BLaER1 treated with 17β-estradiol and CSF1 and Interleukin-3, amounts not matched to agents 10 nM and 100 nM (cell line): ENCODE measurements around the gene MANBA.

Experiments
- H3K27ac ChIP-seq, 11 experiments: shearing (Covaris generic); formaldehyde crosslinking; 2 replicates each; pipeline ENCODE4 v1.8.1; 2022
- H3K27me3 ChIP-seq, 11 experiments: shearing (Covaris generic); formaldehyde crosslinking; 2 replicates each; pipeline ENCODE4 v1.8.1; 2022
- H3K36me3 ChIP-seq, 11 experiments: shearing (Covaris generic); formaldehyde crosslinking; 2 replicates each; pipeline ENCODE4 v1.8.1; 2022
- H3K4me1 ChIP-seq, 10 experiments: shearing (Covaris generic); formaldehyde crosslinking; 2 replicates each; pipeline ENCODE4 v1.8.1; 2022
- H3K4me2 ChIP-seq, 11 experiments: shearing (Covaris generic); formaldehyde crosslinking; 2 replicates each; pipeline ENCODE4 v1.8.1; 2022
- H3K4me3 ChIP-seq, 10 experiments: shearing (Covaris generic); formaldehyde crosslinking; 2 replicates each; pipeline ENCODE4 v1.8.1; 2022
- H3K9ac ChIP-seq, 11 experiments: shearing (Covaris generic); formaldehyde crosslinking; 2 replicates each; pipeline ENCODE4 v1.8.1; 2022
- H3K9me3 ChIP-seq, 11 experiments: shearing (Covaris generic); formaldehyde crosslinking; replicated peaks in 1 of 11; 2 replicates each; pipeline ENCODE4 v1.8.1; 2022
- H4K20me1 ChIP-seq, 11 experiments: shearing (Covaris generic); formaldehyde crosslinking; 2 replicates each; pipeline ENCODE4 v1.8.1; 2022
- Cebpa-rat ChIP-seq, 11 experiments: shearing (Covaris generic); IDR thresholded peaks; 2 replicates each; pipeline ENCODE4 v1.8.1; 2022

Gene MANBA

GRCh38 chr4:102687982-102688433 lies 72.8 kb downstream of the MANBA start:
- Histone ChIP-seq H4K20me1 (peaks cover 0 to 50% (median 0%) of the 10 kb centered on the region in 11 experiments; a peak in 5 of 22 replicates), H3K4me3 (no peak overlapping the region), H3K4me2 (peak overlapping the region in 5 of 11 experiments; percentile 40 to 75 (median 62); a peak in 9 of 22 replicates), H3K9me3 (no peaks in the 10 kb centered on the region), H3K36me3 (peaks cover 47 to 82% (median 60%) of the 10 kb centered on the region in 11 experiments), H3K9ac (peak overlapping the region in 1 of 11 experiments; percentile 13; a peak in 1 of 22 replicates), H3K4me1 (peaks cover 0 to 48% (median 13%) of the 10 kb centered on the region in 10 experiments; a peak in 11 of 20 replicates), H3K27me3 (no peaks in the 10 kb centered on the region), H3K27ac (peak overlapping the region in 4 of 11 experiments; percentile 31 to 69 (median 60); a peak in 7 of 22 replicates)
- no peak for TF ChIP-seq Cebpa-rat (IDR thresholded peaks at IDR 0.05)

DNA sequence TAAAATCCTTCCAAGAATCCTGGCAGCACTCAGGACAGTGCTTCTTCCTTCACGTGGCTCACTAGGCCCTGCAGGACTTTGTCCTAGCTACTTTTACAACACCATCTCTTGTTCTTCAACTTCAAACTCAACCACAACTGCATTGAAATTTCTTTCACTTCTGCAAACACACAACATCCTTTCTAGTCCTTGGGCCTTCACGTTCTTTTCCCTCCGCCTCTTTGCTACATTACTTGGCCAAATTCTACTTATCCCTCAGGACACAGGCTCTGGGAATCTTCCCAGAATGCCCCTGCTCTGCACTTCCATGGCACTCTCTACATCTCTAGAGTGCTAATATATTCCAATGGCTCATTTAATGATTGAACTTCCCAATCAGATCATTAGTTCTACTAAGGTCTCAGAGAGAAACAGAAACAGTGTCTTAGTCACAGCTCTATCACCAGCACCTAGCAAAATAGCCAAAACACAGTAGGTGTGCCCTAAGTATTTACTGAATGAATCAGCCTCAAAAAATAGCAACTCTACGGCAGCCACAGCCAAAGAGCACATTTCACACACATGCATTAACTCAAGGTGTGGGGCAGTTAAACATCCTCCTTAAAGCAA lies 73.3 kb downstream of the MANBA start:
- TF ChIP-seq Cebpa-rat (IDR thresholded peaks at IDR 0.05): no peak
- Histone ChIP-seq H3K9ac (peak overlapping the region in 1 of 11 experiments; percentile 13; a peak in 1 of 22 replicates), H3K27me3 (no peaks in the 10 kb centered on the region), H3K4me3 (no peak overlapping the region), H3K36me3 (peaks cover 51 to 82% (median 65%) of the 10 kb centered on the region in 11 experiments), H3K4me2 (peak overlapping the region in 5 of 11 experiments; percentile 40 to 75 (median 62); a peak in 9 of 22 replicates), H3K9me3 (no peaks in the 10 kb centered on the region), H3K27ac (peak overlapping the region in 4 of 11 experiments; percentile 31 to 69 (median 60); a peak in 8 of 22 replicates), H4K20me1 (peaks cover 0 to 49% (median 0%) of the 10 kb centered on the region in 11 experiments; a peak in 5 of 22 replicates), H3K4me1 (peaks cover 0 to 43% (median 13%) of the 10 kb centered on the region in 10 experiments; a peak in 11 of 20 replicates)

DNA sequence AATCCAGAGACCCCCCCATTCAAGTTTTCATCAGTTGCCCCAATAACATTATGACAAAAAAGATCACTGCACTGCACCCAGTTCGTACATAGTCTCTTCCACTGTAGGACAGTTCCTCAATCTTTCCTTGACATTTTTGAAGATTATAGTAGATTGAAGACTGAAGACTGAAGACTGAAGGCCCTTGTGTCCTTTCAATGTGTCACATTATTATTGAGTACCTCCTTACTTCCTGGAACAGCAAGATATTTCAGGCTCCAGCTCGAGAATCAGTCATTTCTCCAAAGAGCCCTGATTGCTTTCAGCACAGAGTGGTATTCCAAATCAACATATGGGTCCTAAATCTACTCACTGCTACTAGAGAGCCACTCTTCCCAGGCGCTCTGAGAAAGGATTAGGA lies 75.0 kb downstream of the MANBA start:
- H3K27me3 ChIP-seq: no peaks in the 10 kb centered on the region
- H3K27ac ChIP-seq: no peak overlapping the region
- no peaks in the 10 kb centered on the region for H3K9me3 ChIP-seq
- TF ChIP-seq Cebpa-rat (IDR thresholded peaks at IDR 0.05): no peak
- H3K4me2 ChIP-seq: no peak overlapping the region
- no peak overlapping the region for H3K4me3 ChIP-seq
- H3K36me3 ChIP-seq: peaks cover 65 to 96% (median 76%) of the 10 kb centered on the region in 11 experiments
- H4K20me1 ChIP-seq: peaks cover 0 to 57% (median 0%) of the 10 kb centered on the region in 11 experiments; a peak in 5 of 22 replicates
- H3K4me1 ChIP-seq: peaks cover 0 to 31% (median 13%) of the 10 kb centered on the region in 10 experiments; a peak in 11 of 20 replicates
- H3K9ac ChIP-seq: no peak overlapping the region

GRCh38 chr4:102684610-102685052 lies 76.1 kb downstream of the MANBA start:
- no peak for TF ChIP-seq Cebpa-rat (IDR thresholded peaks at IDR 0.05)
- H3K36me3 ChIP-seq: peaks cover 59 to 98% (median 79%) of the 10 kb centered on the region in 11 experiments
- no peaks in the 10 kb centered on the region for H3K9me3 ChIP-seq
- no peak overlapping the region for H3K4me3 ChIP-seq
- no peaks in the 10 kb centered on the region for H3K27me3 ChIP-seq
- peaks cover 0 to 57% (median 0%) of the 10 kb centered on the region in 11 experiments; a peak in 5 of 22 replicates for H4K20me1 ChIP-seq
- no peak overlapping the region for H3K4me2 ChIP-seq
- peaks cover 0 to 31% (median 13%) of the 10 kb centered on the region in 10 experiments; a peak in 11 of 20 replicates for H3K4me1 ChIP-seq
- H3K9ac ChIP-seq: no peak overlapping the region
- no peak overlapping the region for H3K27ac ChIP-seq

DNA sequence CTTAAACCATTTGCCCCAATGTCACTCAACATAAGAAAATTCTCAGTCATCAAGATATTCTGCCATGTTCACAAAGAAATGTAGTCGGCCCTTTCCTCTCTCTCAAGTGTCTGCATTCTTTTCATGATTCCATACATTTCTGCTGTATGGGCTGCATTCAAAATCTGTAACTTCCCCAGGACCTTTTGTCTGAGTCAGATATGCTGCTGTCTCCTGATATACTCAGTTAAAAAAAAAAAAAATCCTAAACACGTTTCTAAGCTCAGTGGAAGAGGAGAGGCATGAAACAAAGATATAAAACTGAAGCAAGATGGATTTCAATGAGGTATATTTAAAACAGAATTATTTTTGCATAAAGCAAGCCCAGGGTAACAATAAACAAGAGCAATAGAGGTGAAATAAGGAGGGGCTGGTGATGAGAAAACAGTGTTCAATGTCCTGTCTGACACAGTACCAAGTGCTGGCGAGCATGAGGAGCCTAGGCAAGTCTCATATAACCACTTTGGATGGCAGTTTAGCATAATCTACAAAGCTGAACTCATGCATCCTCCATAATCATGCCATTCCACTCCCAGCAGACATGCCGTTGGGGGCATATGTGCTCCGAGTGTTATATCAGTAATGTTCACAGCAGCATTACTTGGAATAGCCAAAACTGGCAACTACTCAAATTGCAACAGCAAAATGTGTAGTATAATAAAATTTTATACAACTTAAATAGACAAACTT lies 76.7 kb downstream of the MANBA start:
- Histone ChIP-seq H3K4me1 (peaks cover 0 to 31% (median 13%) of the 10 kb centered on the region in 10 experiments; a peak in 11 of 20 replicates), H3K9ac (no peak overlapping the region), H3K36me3 (peaks cover 55 to 93% (median 77%) of the 10 kb centered on the region in 11 experiments), H3K9me3 (no peaks in the 10 kb centered on the region), H3K27me3 (no peaks in the 10 kb centered on the region), H3K4me2 (no peak overlapping the region), H3K27ac (no peak overlapping the region), H3K4me3 (no peak overlapping the region), H4K20me1 (peaks cover 0 to 58% (median 0%) of the 10 kb centered on the region in 11 experiments; a peak in 5 of 22 replicates)
- TF ChIP-seq Cebpa-rat (IDR thresholded peaks at IDR 0.05): no peak

- Histone ChIP-seq H3K36me3 (peaks cover 29 to 88% (median 48%) of the 10 kb centered on the region in 11 experiments), H3K27me3 (no peaks in the 10 kb centered on the region), H3K9ac (no peak overlapping the region), H3K4me1 (no peaks in the 10 kb centered on the region), H3K27ac (no peak overlapping the region), H4K20me1 (peaks cover 0 to 36% (median 0%) of the 10 kb centered on the region in 11 experiments; a peak in 2 of 22 replicates), H3K4me3 (no peak overlapping the region), H3K9me3 (no peaks in the 10 kb centered on the region), H3K4me2 (no peak overlapping the region)
- no peak for TF ChIP-seq Cebpa-rat (IDR thresholded peaks at IDR 0.05)
Observed at GRCh38 chr4:102678695-102679335, 82.0 kb downstream of the MANBA start.

GRCh38 chr4:102678107-102678506 lies 82.7 kb downstream of the MANBA start:
- Histone ChIP-seq H3K27ac (no peak overlapping the region), H3K4me1 (no peaks in the 10 kb centered on the region), H3K9ac (no peak overlapping the region), H3K36me3 (peaks cover 33 to 88% (median 47%) of the 10 kb centered on the region in 11 experiments), H3K27me3 (no peaks in the 10 kb centered on the region), H4K20me1 (peaks cover 0 to 36% (median 0%) of the 10 kb centered on the region in 11 experiments; a peak in 2 of 22 replicates), H3K9me3 (peaks cover 0 to 3% (median 0%) of the 10 kb centered on the region in 11 experiments; a peak in 1 of 22 replicates), H3K4me2 (no peak overlapping the region), H3K4me3 (no peak overlapping the region)
- no peak for TF ChIP-seq Cebpa-rat (IDR thresholded peaks at IDR 0.05)

DNA sequence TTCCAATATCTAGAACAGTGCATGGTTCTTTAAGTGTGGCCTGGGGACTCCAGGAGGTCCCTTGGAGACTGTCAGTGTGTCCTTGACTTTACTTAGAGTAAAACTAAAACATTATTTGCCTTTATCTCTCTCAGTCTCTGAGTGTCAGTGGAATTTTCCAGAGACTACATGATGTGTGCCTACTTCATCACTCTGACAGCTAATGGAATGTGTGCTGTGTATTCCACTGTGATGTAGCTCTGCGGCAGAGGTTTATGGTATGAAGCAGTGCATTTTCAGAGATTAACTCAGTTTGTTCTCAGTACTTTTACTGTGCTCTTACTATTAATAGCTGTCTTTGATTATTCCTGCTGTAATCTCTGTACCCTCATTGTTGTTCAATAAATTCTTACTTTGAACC lies 85.6 kb downstream of the MANBA start:
- H3K9me3 ChIP-seq: peaks cover 0 to 4% (median 0%) of the 10 kb centered on the region in 11 experiments; a peak in 2 of 22 replicates
- no peaks in the 10 kb centered on the region for H3K4me1 ChIP-seq
- no peak overlapping the region for H3K4me2 ChIP-seq
- peaks cover 18 to 84% (median 34%) of the 10 kb centered on the region in 11 experiments; a peak in 21 of 22 replicates for H3K36me3 ChIP-seq
- H3K27me3 ChIP-seq: no peaks in the 10 kb centered on the region
- H3K27ac ChIP-seq: no peak overlapping the region
- H3K9ac ChIP-seq: no peak overlapping the region
- no peak overlapping the region for H3K4me3 ChIP-seq
- H4K20me1 ChIP-seq: peaks cover 0 to 20% (median 0%) of the 10 kb centered on the region in 11 experiments; a peak in 2 of 22 replicates
- TF ChIP-seq Cebpa-rat (IDR thresholded peaks at IDR 0.05): no peak
